H1 (cell line): ENCODE results near the gene BORCS8. TPM values are rescaled to one million over a fixed set of nuclear protein-coding genes. Genes with fewer than 3 reads are reported as not detected.

Source experiments
- CTCF ChIA-PET: fragments of 300-600 bp; sonication (Branson Sonifier 250); formaldehyde crosslinking; loops from one replicate; lab custom pipeline; 2021; ENCODE audit not compliant: partially characterized antibody; lab: Charles Lee
- POLR2A ChIA-PET: fragments of 300-600 bp; sonication (Branson Sonifier 250); formaldehyde crosslinking; loops from one replicate; lab custom pipeline; 2021; ENCODE audit warnings: inconsistent platforms; ENCODE audit not compliant: partially characterized antibody; lab: Charles Lee
- DNase-seq, 2 experiments: peaks; one replicate each; pipeline versions ENCODE4 v3.0.0 to v3.0.0-alpha.2; 2010 to 2022; ENCODE audit warnings: low spot score in 2 of 2, low read depth in 1 of 2, mixed read lengths in 1 of 2
- FAIRE-seq: peaks from 2 replicates; lab custom pipeline; 2011; peaks lifted over from hg19 to GRCh38; lab: Jason Lieb, UNC
- H2AFZ ChIP-seq: 2 replicates; pipeline ENCODE4 v1.8.1; 2012; ENCODE audit warnings: low read length, inconsistent platforms
- H2AK5ac ChIP-seq: 2 replicates; pipeline ENCODE4 v1.6.1; 2013; ENCODE audit warnings: low read depth, low read length
- H2BK120ac ChIP-seq: replicated peaks from 2 replicates; pipeline ENCODE3; 2013; ENCODE audit warnings: low read depth, low read length, inconsistent platforms
- H2BK12ac ChIP-seq: 2 replicates; pipeline ENCODE4 v1.6.1; 2013; ENCODE audit warnings: low read depth, low read length
- H2BK15ac ChIP-seq: 2 replicates; pipeline ENCODE4 v1.6.1; 2013; ENCODE audit warnings: low read length
- H2BK20ac ChIP-seq: 2 replicates; pipeline ENCODE4 v1.6.1; 2013; ENCODE audit warnings: low read length
- H2BK5ac ChIP-seq: 2 replicates; pipeline ENCODE4 v1.6.1; 2013; ENCODE audit warnings: low read depth, low read length
- H3K14ac ChIP-seq: 2 replicates; pipeline ENCODE4 v1.6.1; 2013; ENCODE audit warnings: inconsistent platforms; ENCODE audit not compliant: insufficient read length
- H3K18ac ChIP-seq: 2 replicates; pipeline ENCODE4 v1.6.1; 2013; ENCODE audit warnings: low read length; ENCODE audit errors: extremely low read depth
- H3K23ac ChIP-seq: 2 replicates; pipeline ENCODE4 v1.6.1; 2013; ENCODE audit warnings: inconsistent platforms; ENCODE audit not compliant: insufficient read length
- H3K23me2 ChIP-seq: 2 replicates; pipeline ENCODE4 v1.6.1; 2013; ENCODE audit warnings: low read depth, low read length
- H3K27ac ChIP-seq: 2 replicates; pipeline ENCODE4 v1.6.1; 2011; ENCODE audit warnings: low read depth, low read length, inconsistent platforms
- H3K27me3 ChIP-seq, 4 experiments: replicated peaks in 1 of 4; 1 replicate in 1 of 4; 2 replicates in 3 of 4; pipeline versions ENCODE4 v1.6.1 to v1.8.1; 2011 to 2013; ENCODE audit warnings: low read length in 3 of 4, mild to moderate bottlenecking in 3 of 4, inconsistent platforms in 2 of 4, mixed read lengths in 2 of 4, moderate library complexity in 1 of 4; ENCODE audit not compliant: control insufficient read depth in 3 of 4, insufficient read depth in 3 of 4; ENCODE audit errors: extremely low read depth in 1 of 4
- H3K36me3 ChIP-seq, 4 experiments: 2 replicates each; pipeline versions ENCODE4 v1.6.1 to v1.8.1; 2011 to 2013; ENCODE audit warnings: mild to moderate bottlenecking in 4 of 4, low read length in 3 of 4, moderate library complexity in 2 of 4, control low read depth in 1 of 4, inconsistent platforms in 1 of 4; ENCODE audit not compliant: insufficient read depth in 4 of 4, control insufficient read depth in 2 of 4
- H3K4ac ChIP-seq: replicated peaks from 2 replicates; pipeline ENCODE3; 2013; ENCODE audit warnings: low read length, low read depth, mixed read lengths, inconsistent platforms; ENCODE audit not compliant: insufficient read length
- H3K4me1 ChIP-seq, 4 experiments: replicated peaks in 1 of 4; 1 replicate in 1 of 4; 2 replicates in 3 of 4; pipeline versions ENCODE4 v1.6.1 to v1.8.1; 2011 to 2013; ENCODE audit warnings: low read length in 3 of 4, inconsistent platforms in 2 of 4, mixed read lengths in 1 of 4; ENCODE audit not compliant: insufficient read depth in 4 of 4, control insufficient read depth in 3 of 4
- H3K4me2 ChIP-seq, 2 experiments: 2 replicates each; pipeline versions ENCODE4 v1.6.1 to v1.8.1; 2011 to 2013; ENCODE audit warnings: low read depth in 2 of 2, low read length in 2 of 2, control low read depth in 1 of 2, inconsistent platforms in 1 of 2, mild to moderate bottlenecking in 1 of 2; ENCODE audit not compliant: insufficient read depth in 1 of 2
- H3K4me3 ChIP-seq, 4 experiments: fragments of 200-600, 300-600 bp in 1 of 4; sonication (generic), shearing (Covaris generic), sonication (Bioruptor Twin) in 1 of 4; 2 replicates each; pipeline versions ENCODE4 v1.5.1 to v1.8.1; 2011 to 2016; ENCODE audit warnings: low read length in 4 of 4, low read depth in 3 of 4, control low read depth in 2 of 4, inconsistent platforms in 2 of 4, mild to moderate bottlenecking in 2 of 4, mixed read lengths in 1 of 4, moderate library complexity in 1 of 4; ENCODE audit not compliant: insufficient read depth in 2 of 4; ENCODE audit errors: extremely low read depth in 1 of 4
- H3K56ac ChIP-seq: replicated peaks from 2 replicates; pipeline ENCODE3; 2013; ENCODE audit warnings: low read depth, mild to moderate bottlenecking, mixed read lengths, low read length, inconsistent platforms; ENCODE audit not compliant: insufficient read length
- H3K79me1 ChIP-seq: 2 replicates; pipeline ENCODE4 v1.6.1; 2013; ENCODE audit warnings: low read depth, low read length, control low read depth
- H3K79me2 ChIP-seq, 2 experiments: 2 replicates each; pipeline versions ENCODE4 v1.6.1 to v1.8.1; 2012 to 2013; ENCODE audit warnings: low read length in 2 of 2, mild to moderate bottlenecking in 2 of 2, inconsistent platforms in 1 of 2; ENCODE audit not compliant: insufficient read depth in 2 of 2, control insufficient read depth in 1 of 2
- H3K9ac ChIP-seq, 4 experiments: replicated peaks in 1 of 4; 1 replicate in 1 of 4; 2 replicates in 3 of 4; pipeline versions ENCODE4 v1.6.1 to v1.8.1; 2011 to 2013; ENCODE audit warnings: low read depth in 3 of 4, low read length in 3 of 4, control low read depth in 2 of 4, mild to moderate bottlenecking in 2 of 4, moderate library complexity in 2 of 4, inconsistent platforms in 1 of 4; ENCODE audit errors: extremely low read depth in 1 of 4
- H3K9me3 ChIP-seq, 2 experiments: 2 replicates each; pipeline versions ENCODE4 v1.6.1 to v1.8.1; 2012 to 2013; ENCODE audit warnings: mild to moderate bottlenecking in 2 of 2, moderate library complexity in 2 of 2, control low read depth in 1 of 2, inconsistent platforms in 1 of 2, low read depth in 1 of 2, low read length in 1 of 2, mixed read lengths in 1 of 2; ENCODE audit not compliant: insufficient read depth in 2 of 2
- H4K20me1 ChIP-seq, 2 experiments: replicated peaks in 1 of 2; 2 replicates each; pipeline versions ENCODE3 to v1.8.1; 2011 to 2013; ENCODE audit warnings: inconsistent platforms in 2 of 2, low read length in 2 of 2, mild to moderate bottlenecking in 1 of 2; ENCODE audit not compliant: insufficient read depth in 2 of 2, control insufficient read depth in 1 of 2
- H4K5ac ChIP-seq: 2 replicates; pipeline ENCODE4 v1.6.1; 2013; ENCODE audit warnings: low read length, low read depth, mixed read lengths, inconsistent platforms; ENCODE audit not compliant: insufficient read length
- H4K8ac ChIP-seq: 2 replicates; pipeline ENCODE4 v1.8.0; 2013; ENCODE audit warnings: mild to moderate bottlenecking, moderate library complexity, low read length, inconsistent platforms; ENCODE audit not compliant: insufficient read depth; ENCODE audit errors: extremely low read depth
- H4K91ac ChIP-seq: replicated peaks from 2 replicates; pipeline ENCODE3; 2013; ENCODE audit warnings: low read length, mixed read lengths, inconsistent platforms; ENCODE audit not compliant: insufficient read length
- FOSL1 ChIP-seq: IDR thresholded peaks from 2 replicates; pipeline ENCODE4 v1.6.1; 2011; ENCODE audit warnings: mild to moderate bottlenecking, low read depth, low read length, moderate library complexity; ENCODE audit not compliant: insufficient read depth
- RNF2 ChIP-seq: fragments of 200-900, 300-1000 bp; sonication (generic); IDR thresholded peaks from 2 replicates; pipeline ENCODE4 v1.7.1; 2016; ENCODE audit warnings: borderline replicate concordance, low read depth, mild to moderate bottlenecking, antibody characterized with exemption, low read length; ENCODE audit not compliant: poor library complexity, severe bottlenecking; ENCODE audit errors: missing control alignments
- SAP30 ChIP-seq: fragments of 300-600 bp; sonication (generic); IDR thresholded peaks from 2 replicates; pipeline ENCODE4 v1.7.1; 2012; ENCODE audit warnings: low read length, moderate library complexity, mild to moderate bottlenecking, inconsistent platforms; ENCODE audit not compliant: insufficient read depth, insufficient replicate concordance
- SIN3A ChIP-seq, 2 experiments: IDR thresholded peaks in 1 of 2; conservative IDR thresholded peaks in 1 of 2; 2 replicates each; pipeline ENCODE4 v1.6.1; 2011 to 2012; ENCODE audit warnings: low read length in 2 of 2, improper control_type of control experiment in 1 of 2, low read depth in 1 of 2, mild to moderate bottlenecking in 1 of 2
- TEAD4 ChIP-seq: IDR thresholded peaks from 2 replicates; pipeline ENCODE4 v1.6.1; 2012; ENCODE audit warnings: low read depth, low read length, inconsistent platforms, mixed read lengths
- WGBS, 2 experiments: shearing (Covaris generic) in 1 of 2; methylation state at CpG; one replicate each; pipeline versions ENCODE4 v1.1.6 to v1.1.7; 2013 to 2015; ENCODE audit warnings: low lambda C conversion rate in 2 of 2, mixed read lengths in 2 of 2, inconsistent platforms in 1 of 2, low coverage in 1 of 2, missing lambda C conversion rate in 1 of 2; ENCODE audit not compliant: insufficient replicate concordance in 2 of 2, insufficient coverage in 1 of 2, insufficient read length in 1 of 2; ENCODE audit errors: extremely low coverage in 1 of 2, missing lambda C conversion rate in 1 of 2; 5-methylcytosine and 5-hydroxymethylcytosine counted together
- polyA plus RNA-seq, 7 experiments: library from polyadenylated mRNA; depleted of rRNA in 3 of 7; stranded (reverse) in 5 of 7; unstranded in 2 of 7; fragments of >200 nt in 5 of 7; fragments of 200-250 nt in 2 of 7; gene quantifications; 1 replicate in 5 of 7; 2 replicates in 1 of 7; 4 replicates in 1 of 7; pipeline versions ENCODE4 v1.2.1 to v1.2.3, GENCODE V29; 2011 to 2013; ENCODE audit warnings: missing spikeins in 2 of 7, mixed read lengths in 2 of 7
- total RNA-seq: library from RNA; stranded (reverse); fragmentation: NEBNext Ultra II Directional; extraction: Animal tissue kit (Norgen Biotek cat#: 25700); gene quantifications from 2 replicates; pipeline ENCODE4 v1.2.1, GENCODE V29; 2021
- TF ChIP-seq, protein P1 (sequence below): IDR thresholded peaks from 2 replicates; pipeline ENCODE4 v1.6.1; 2012; ENCODE audit warnings: inconsistent platforms

Gene BORCS8
- total and polyA plus RNA-seq, 2 of the 8 experiments (the other 6 are each of a cell fraction or from before 2014, with no cell fraction given): 15.0 to 15.9 TPM

DNA sequence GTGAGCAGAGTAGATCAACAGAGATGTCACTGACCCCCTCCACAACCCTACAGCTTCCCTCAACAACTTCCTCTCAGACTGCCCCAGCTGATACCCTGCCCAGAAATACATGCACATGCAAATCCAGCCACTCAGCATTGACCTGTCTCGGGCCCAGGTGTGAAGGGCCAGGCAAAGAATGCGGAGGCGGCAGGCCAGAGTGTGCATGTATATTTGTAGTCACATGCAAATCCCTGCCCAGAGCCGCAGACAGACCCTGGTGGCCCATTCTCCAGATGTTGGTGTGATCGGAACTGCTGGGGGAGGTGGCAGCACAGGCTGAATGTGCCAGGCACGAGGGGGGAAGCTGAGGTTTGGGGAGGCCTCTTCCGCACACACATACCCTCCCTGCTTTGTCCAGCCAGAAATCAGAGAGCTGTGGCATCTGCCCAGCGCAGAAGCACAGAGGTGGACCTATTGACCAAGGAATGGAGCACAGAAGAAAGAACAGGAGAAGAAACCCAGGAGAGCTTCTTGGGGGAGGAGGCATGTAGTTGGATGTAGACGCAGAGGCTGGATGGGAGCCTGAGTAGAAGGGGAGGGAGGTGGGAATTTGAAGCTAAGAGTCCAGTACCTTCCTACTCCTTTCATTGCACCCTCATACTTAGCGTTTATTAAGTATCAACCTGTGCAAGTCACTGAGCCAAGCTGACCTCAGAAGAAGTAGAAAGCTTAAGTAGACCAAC lies 36.3 kb downstream of the BORCS8 start:
- Histone ChIP-seq H3K79me2 (no peaks in the 10 kb centered on the region), H3K4me3 (no peak overlapping the region), H4K8ac (no peak overlapping the region), H3K14ac (no peak overlapping the region), H3K9ac (no peak overlapping the region), H2BK12ac (0 out of 2 replicates have a peak overlapping the region, but pooled peaks have one; percentile 42), H3K23ac (no peak overlapping the region), H2AFZ (no peak overlapping the region), H2BK15ac (no peak overlapping the region), H3K56ac (no peak overlapping the region), H3K4me1 (peaks cover 0 to 4% (median 1%) of the 10 kb centered on the region in 4 experiments; a peak in 4 of 7 replicates), H4K20me1 (no peaks in the 10 kb centered on the region), H3K23me2 (no peaks in the 10 kb centered on the region), H3K4me2 (no peak overlapping the region), H3K79me1 (no peaks in the 10 kb centered on the region), H3K18ac (no peak overlapping the region), H3K36me3 (peaks cover 0 to 8% (median 0%) of the 10 kb centered on the region in 4 experiments; a peak in 1 of 8 replicates), H2BK5ac (no peak overlapping the region), H3K27ac (no peak overlapping the region), H4K91ac (no peak overlapping the region), H3K9me3 (no peaks in the 10 kb centered on the region), H4K5ac (no peak overlapping the region), H3K27me3 (no peaks in the 10 kb centered on the region; a peak in 1 of 7 replicates), H2BK20ac (no peak overlapping the region), H3K4ac (no peak overlapping the region), H2AK5ac (no peak overlapping the region), H2BK120ac (no peak overlapping the region)
- WGBS, 2 experiments: 89% methylated on average over 10 of the region's 10 CpGs; no CpG with 5 or more reads in 1 of the 2 experiments
- ChIA-PET CTCF (interaction anchor here (0.6 to 11.9 kb wide), 11 partner anchors 8 to 160 kb away, joined by 3 to 109 read pairs (median 4); partner anchors contain the start of genes MEF2B and NR2C2AP), POLR2A (interaction anchor here (1.0 to 9.4 kb wide), 6 partner anchors 8 to 94 kb away, joined by 3 to 133 read pairs (median 4); partner anchors contain the start of gene MEF2B)
- no peak for DNase-seq
- FAIRE-seq: no peak
- TF ChIP-seq TEAD4 (no peak), SIN3A (conservative IDR thresholded peaks at IDR 0.05 in 1 of 2, IDR thresholded peaks at IDR 0.05 in 1 of 2; ENCODE audit: low read depth in 1 of 2, low read length in 2 of 2) (no peak), FOSL1 (no peak), SAP30 (no peak), RNF2 (no peak)
- TF ChIP-seq, protein P1, sequence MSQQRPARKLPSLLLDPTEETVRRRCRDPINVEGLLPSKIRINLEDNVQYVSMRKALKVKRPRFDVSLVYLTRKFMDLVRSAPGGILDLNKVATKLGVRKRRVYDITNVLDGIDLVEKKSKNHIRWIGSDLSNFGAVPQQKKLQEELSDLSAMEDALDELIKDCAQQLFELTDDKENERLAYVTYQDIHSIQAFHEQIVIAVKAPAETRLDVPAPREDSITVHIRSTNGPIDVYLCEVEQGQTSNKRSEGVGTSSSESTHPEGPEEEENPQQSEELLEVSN: no peak
